Sigmoid colon (tissue), 4 donors: Measurements from ENCODE around the gene FAM50B.

ENCODE experiments used
- EP300 ChIP-seq, 4 donors: sonication (generic); formaldehyde crosslinking; IDR thresholded peaks; one replicate each; pipeline ENCODE4 v1.6.1; 2017; ENCODE audit warnings: antibody characterized with exemption in 4 of 4
- POLR2A ChIP-seq, 2 donors: fragments of 450-650 bp; IDR thresholded peaks; one replicate each; pipeline ENCODE4 v1.6.1; 2016; ENCODE audit warnings: antibody characterized with exemption in 2 of 2, mild to moderate bottlenecking in 2 of 2, moderate library complexity in 2 of 2
- POLR2AphosphoS5 ChIP-seq, 4 donors: sonication (generic); formaldehyde crosslinking; IDR thresholded peaks; one replicate each; pipeline ENCODE4 v1.6.1; 2017; ENCODE audit warnings: antibody characterized with exemption in 4 of 4
- TF ChIP-seq, protein P1 (sequence below), 4 experiments: fragments of 450-650 bp in 3 of 4; fragments of 200-600 bp in 1 of 4; IDR thresholded peaks; one replicate each; pipeline ENCODE4 v1.5.1; 2016 to 2019; ENCODE audit warnings: antibody characterized with exemption in 4 of 4, mild to moderate bottlenecking in 3 of 4, moderate library complexity in 2 of 4

DNA sequence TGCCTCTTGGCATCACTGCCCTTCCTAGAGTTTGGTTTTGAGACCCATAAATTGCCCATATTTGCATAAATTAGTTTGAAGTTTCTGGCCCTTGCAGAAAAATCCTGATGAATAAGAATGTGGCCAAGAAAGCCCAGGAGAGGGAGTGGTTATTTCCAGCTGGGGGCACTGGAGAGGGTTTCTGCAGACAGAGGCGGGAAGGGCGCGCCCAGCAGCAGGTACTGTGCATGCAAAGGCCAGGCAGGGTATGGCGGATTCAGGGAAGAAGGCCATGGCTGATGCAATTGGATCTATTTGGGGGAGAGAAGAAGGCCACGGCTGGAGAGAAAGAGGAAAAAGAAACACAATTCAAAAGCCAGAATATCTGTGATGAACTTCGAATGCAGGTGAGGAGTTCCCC lies 49.5 kb upstream of the FAM50B start:
- TF ChIP-seq, protein P1, sequence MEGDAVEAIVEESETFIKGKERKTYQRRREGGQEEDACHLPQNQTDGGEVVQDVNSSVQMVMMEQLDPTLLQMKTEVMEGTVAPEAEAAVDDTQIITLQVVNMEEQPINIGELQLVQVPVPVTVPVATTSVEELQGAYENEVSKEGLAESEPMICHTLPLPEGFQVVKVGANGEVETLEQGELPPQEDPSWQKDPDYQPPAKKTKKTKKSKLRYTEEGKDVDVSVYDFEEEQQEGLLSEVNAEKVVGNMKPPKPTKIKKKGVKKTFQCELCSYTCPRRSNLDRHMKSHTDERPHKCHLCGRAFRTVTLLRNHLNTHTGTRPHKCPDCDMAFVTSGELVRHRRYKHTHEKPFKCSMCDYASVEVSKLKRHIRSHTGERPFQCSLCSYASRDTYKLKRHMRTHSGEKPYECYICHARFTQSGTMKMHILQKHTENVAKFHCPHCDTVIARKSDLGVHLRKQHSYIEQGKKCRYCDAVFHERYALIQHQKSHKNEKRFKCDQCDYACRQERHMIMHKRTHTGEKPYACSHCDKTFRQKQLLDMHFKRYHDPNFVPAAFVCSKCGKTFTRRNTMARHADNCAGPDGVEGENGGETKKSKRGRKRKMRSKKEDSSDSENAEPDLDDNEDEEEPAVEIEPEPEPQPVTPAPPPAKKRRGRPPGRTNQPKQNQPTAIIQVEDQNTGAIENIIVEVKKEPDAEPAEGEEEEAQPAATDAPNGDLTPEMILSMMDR (IDR thresholded peaks at IDR 0.05) = no peak
- no peak for TF ChIP-seq POLR2AphosphoS5 (IDR thresholded peaks at IDR 0.05)
- no peak for TF ChIP-seq POLR2A (IDR thresholded peaks at IDR 0.05)
- no peak for TF ChIP-seq EP300 (IDR thresholded peaks at IDR 0.05)
